Measurements from ENCODE around the gene POFUT2. TPM values are rescaled to one million over a fixed set of nuclear protein-coding genes. Genes with fewer than 3 reads are reported as not detected.

POFUT2 gene
- total RNA-seq, 1 donor from 2014 or later, result 39.5 TPM

- H3K36me3 Mint-ChIP-seq (ENCODE audit: low read depth), result no peaks in the 10 kb centered on the region
- TF ChIP-seq, protein P1, sequence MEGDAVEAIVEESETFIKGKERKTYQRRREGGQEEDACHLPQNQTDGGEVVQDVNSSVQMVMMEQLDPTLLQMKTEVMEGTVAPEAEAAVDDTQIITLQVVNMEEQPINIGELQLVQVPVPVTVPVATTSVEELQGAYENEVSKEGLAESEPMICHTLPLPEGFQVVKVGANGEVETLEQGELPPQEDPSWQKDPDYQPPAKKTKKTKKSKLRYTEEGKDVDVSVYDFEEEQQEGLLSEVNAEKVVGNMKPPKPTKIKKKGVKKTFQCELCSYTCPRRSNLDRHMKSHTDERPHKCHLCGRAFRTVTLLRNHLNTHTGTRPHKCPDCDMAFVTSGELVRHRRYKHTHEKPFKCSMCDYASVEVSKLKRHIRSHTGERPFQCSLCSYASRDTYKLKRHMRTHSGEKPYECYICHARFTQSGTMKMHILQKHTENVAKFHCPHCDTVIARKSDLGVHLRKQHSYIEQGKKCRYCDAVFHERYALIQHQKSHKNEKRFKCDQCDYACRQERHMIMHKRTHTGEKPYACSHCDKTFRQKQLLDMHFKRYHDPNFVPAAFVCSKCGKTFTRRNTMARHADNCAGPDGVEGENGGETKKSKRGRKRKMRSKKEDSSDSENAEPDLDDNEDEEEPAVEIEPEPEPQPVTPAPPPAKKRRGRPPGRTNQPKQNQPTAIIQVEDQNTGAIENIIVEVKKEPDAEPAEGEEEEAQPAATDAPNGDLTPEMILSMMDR (conservative IDR thresholded peaks at IDR 0.05), result no peak
- H3K4me3 Mint-ChIP-seq, result no peak overlapping the region
- no peaks in the 10 kb centered on the region for H3K9me3 Mint-ChIP-seq
- DNase-seq (ENCODE audit: low read depth, low spot score), result no peak
- no peak overlapping the region for H3K27ac Mint-ChIP-seq (ENCODE audit: unreplicated experiment)
- H3K27me3 Mint-ChIP-seq (ENCODE audit: low read depth), result peaks cover 18% of the 10 kb centered on the region
- H3K4me1 Mint-ChIP-seq, result peaks cover 36% of the 10 kb centered on the region
Observed at GRCh38 chr21:45332415-45332814, 44.7 kb upstream of the POFUT2 start.

GRCh38 chr21:45331531-45332147, 43.9 kb upstream of the POFUT2 start:
- no peaks in the 10 kb centered on the region for H3K36me3 Mint-ChIP-seq (ENCODE audit: low read depth)
- no peak overlapping the region for H3K27ac Mint-ChIP-seq (ENCODE audit: unreplicated experiment)
- no peaks in the 10 kb centered on the region for H3K9me3 Mint-ChIP-seq
- peaks cover 18% of the 10 kb centered on the region for H3K27me3 Mint-ChIP-seq (ENCODE audit: low read depth)
- H3K4me1 Mint-ChIP-seq, result peaks cover 43% of the 10 kb centered on the region
- no peak overlapping the region for H3K4me3 Mint-ChIP-seq
- DNase-seq (ENCODE audit: low read depth, low spot score), result no peak
- TF ChIP-seq, protein P1 (conservative IDR thresholded peaks at IDR 0.05), result no peak

GRCh38 chr21:45330851-45331261, 43.2 kb upstream of the POFUT2 start:
- no peak for DNase-seq (ENCODE audit: low read depth, low spot score)
- Mint-ChIP-seq H3K27me3 (ENCODE audit: low read depth) (peaks cover 16% of the 10 kb centered on the region), H3K4me1 (peaks cover 51% of the 10 kb centered on the region), H3K9me3 (no peaks in the 10 kb centered on the region), H3K4me3 (no peak overlapping the region), H3K36me3 (ENCODE audit: low read depth) (no peaks in the 10 kb centered on the region), H3K27ac (ENCODE audit: unreplicated experiment) (no peak overlapping the region)
- TF ChIP-seq, protein P1 (conservative IDR thresholded peaks at IDR 0.05), result no peak

DNA sequence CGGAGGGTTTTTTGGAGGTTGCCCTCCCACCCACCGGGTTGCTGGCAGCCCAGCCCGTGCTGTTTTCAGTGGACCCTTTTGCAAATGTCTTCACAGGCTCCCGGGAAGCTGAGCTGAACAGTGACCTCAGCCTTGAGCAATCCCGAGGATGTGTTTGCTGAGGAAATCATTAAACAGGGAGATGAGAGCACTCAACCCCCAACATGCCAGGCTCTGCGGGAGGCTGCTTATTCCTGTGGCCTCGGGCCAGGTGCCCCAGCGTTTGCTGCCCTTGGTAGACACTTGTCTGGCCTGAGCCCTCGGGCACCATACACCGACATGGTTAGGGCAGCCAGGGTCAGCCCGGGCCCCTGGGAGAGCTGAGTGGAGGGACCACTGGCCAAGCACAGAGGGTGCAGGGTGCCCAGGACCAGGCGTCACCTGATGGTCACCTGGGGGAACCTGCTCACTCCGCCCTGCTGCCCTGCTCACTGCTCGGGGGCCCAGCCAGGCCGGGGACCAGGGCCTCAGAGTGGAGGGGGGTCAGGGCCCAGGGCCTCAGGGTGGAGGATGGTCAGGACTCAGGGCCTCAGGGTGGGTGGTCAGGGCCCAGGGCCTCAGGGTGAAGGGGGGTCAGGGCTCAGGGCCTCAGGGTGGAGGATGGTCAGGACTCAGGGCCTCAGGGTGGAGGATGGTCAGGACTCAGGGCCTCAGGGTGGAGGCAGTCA, 42.5 kb upstream of the POFUT2 start:
- Mint-ChIP-seq H3K9me3 (no peaks in the 10 kb centered on the region), H3K27ac (ENCODE audit: unreplicated experiment) (no peak overlapping the region), H3K27me3 (ENCODE audit: low read depth) (peaks cover 16% of the 10 kb centered on the region), H3K4me3 (no peak overlapping the region), H3K4me1 (peaks cover 54% of the 10 kb centered on the region), H3K36me3 (ENCODE audit: low read depth) (no peaks in the 10 kb centered on the region)
- DNase-seq (ENCODE audit: low read depth, low spot score), result no peak
- TF ChIP-seq, protein P1 (conservative IDR thresholded peaks at IDR 0.05), result no peak

- TF ChIP-seq, protein P1 (conservative IDR thresholded peaks at IDR 0.05), result no peak
- peaks cover 16% of the 10 kb centered on the region for H3K27me3 Mint-ChIP-seq (ENCODE audit: low read depth)
- peaks cover 52% of the 10 kb centered on the region for H3K4me1 Mint-ChIP-seq
- no peak overlapping the region for H3K4me3 Mint-ChIP-seq
- DNase-seq (ENCODE audit: low read depth, low spot score), result no peak
- H3K9me3 Mint-ChIP-seq, result no peaks in the 10 kb centered on the region
- no peaks in the 10 kb centered on the region for H3K36me3 Mint-ChIP-seq (ENCODE audit: low read depth)
- no peak overlapping the region for H3K27ac Mint-ChIP-seq (ENCODE audit: unreplicated experiment)
Observed at GRCh38 chr21:45329261-45330074, 41.8 kb upstream of the POFUT2 start.
